GM23338 (cell line): ENCODE measurements around the gene TTBK1. TPM values are rescaled to one million over a fixed set of nuclear protein-coding genes. Genes with fewer than 3 reads are reported as not detected.

Experiments
- ATAC-seq: fragments of 200-7000 bp; cut with Tn5 transposase; 3 replicates; pipeline ENCODE4 v1.9.1; 2020
- DNase-seq: peaks from one replicate; pipeline ENCODE4 v3.0.0-alpha.2; 2015; ENCODE audit warnings: low spot score
- H2AFZ ChIP-seq: fragments of 200-600 bp; sonication (generic); 2 replicates; pipeline ENCODE4 v1.8.0; 2016; ENCODE audit warnings: antibody characterized with exemption, mild to moderate bottlenecking, moderate library complexity
- H3F3A ChIP-seq: fragments of 200-600 bp; sonication (generic); replicated peaks from 2 replicates; pipeline ENCODE4 v1.8.0; 2017; ENCODE audit warnings: antibody characterized with exemption, mixed run types, low read depth
- H3K27ac ChIP-seq: fragments of 200-600 bp; sonication (generic); 2 replicates; pipeline ENCODE4 v1.6.1; 2016; ENCODE audit warnings: low read depth
- H3K27me3 ChIP-seq: fragments of 200-600 bp; sonication (generic); 2 replicates; pipeline ENCODE4 v1.8.0; 2016; ENCODE audit warnings: mild to moderate bottlenecking, mixed run types, moderate library complexity; ENCODE audit not compliant: insufficient read depth
- H3K36me3 ChIP-seq: fragments of 200-600 bp; sonication (generic); 2 replicates; pipeline ENCODE4 v1.8.0; 2016; ENCODE audit warnings: mild to moderate bottlenecking; ENCODE audit not compliant: insufficient read depth
- H3K4me1 ChIP-seq: fragments of 200-600 bp; sonication (generic); 2 replicates; pipeline ENCODE4 v1.8.0; 2016; ENCODE audit warnings: mild to moderate bottlenecking, moderate library complexity; ENCODE audit not compliant: insufficient read depth
- H3K4me2 ChIP-seq: fragments of 200-600 bp; sonication (generic); 2 replicates; pipeline ENCODE4 v1.7.1; 2017; ENCODE audit warnings: mixed run types
- H3K4me3 ChIP-seq: fragments of 200-600 bp; sonication (generic); 2 replicates; pipeline ENCODE4 v1.6.1; 2016; ENCODE audit warnings: mixed run types
- H3K79me2 ChIP-seq: fragments of 200-600 bp; sonication (generic); replicated peaks from 2 replicates; pipeline ENCODE4 v1.8.0; 2017; ENCODE audit warnings: mild to moderate bottlenecking; ENCODE audit not compliant: insufficient read depth
- H3K9me2 ChIP-seq: fragments of 200-600 bp; sonication (generic); 2 replicates; pipeline ENCODE4 v1.8.0; 2017; ENCODE audit not compliant: insufficient read depth
- H4K20me1 ChIP-seq: fragments of 200-600 bp; sonication (generic); replicated peaks from 2 replicates; pipeline ENCODE4 v1.8.0; 2017; ENCODE audit warnings: mild to moderate bottlenecking; ENCODE audit not compliant: insufficient read depth
- H3K27ac Mint-ChIP-seq: 2 replicates; pipeline ENCODE4 v1.8.0; 2020; ENCODE audit warnings: inconsistent platforms, mild to moderate bottlenecking, moderate library complexity, mixed read lengths
- H3K27me3 Mint-ChIP-seq: 3 replicates; pipeline ENCODE4 v1.8.0; 2022; ENCODE audit warnings: low read depth, mild to moderate bottlenecking, moderate library complexity, mixed read lengths, inconsistent platforms; ENCODE audit not compliant: insufficient read depth, poor library complexity
- H3K36me3 Mint-ChIP-seq: 3 replicates; pipeline ENCODE4 v1.8.0; 2021; ENCODE audit warnings: low read depth, mild to moderate bottlenecking, inconsistent platforms, moderate library complexity, mixed read lengths
- H3K4me1 Mint-ChIP-seq: 3 replicates; pipeline ENCODE4 v1.8.0; 2020; ENCODE audit warnings: mild to moderate bottlenecking, inconsistent platforms, mixed read lengths
- H3K4me3 Mint-ChIP-seq: 3 replicates; pipeline ENCODE4 v1.8.0; 2021; ENCODE audit warnings: moderate library complexity, mild to moderate bottlenecking, inconsistent platforms, mixed read lengths
- H3K9me3 Mint-ChIP-seq: 3 replicates; pipeline ENCODE4 v1.8.0; 2020; ENCODE audit warnings: moderate library complexity, mild to moderate bottlenecking, inconsistent platforms, mixed read lengths
- CREB1 ChIP-seq: fragments of 250-450 bp; sonication (Bioruptor Pico); IDR thresholded peaks from 2 replicates; pipeline ENCODE4 v1.5.0; 2020; ENCODE audit warnings: low read depth, mild to moderate bottlenecking, moderate library complexity
- EZH2 ChIP-seq: fragments of 200-600 bp; sonication (generic); IDR thresholded peaks from one replicate; pipeline ENCODE4 v1.8.0; 2017; ENCODE audit warnings: antibody characterized with exemption, mild to moderate bottlenecking, low read depth; ENCODE audit not compliant: unreplicated experiment
- EZH2phosphoT487 ChIP-seq: fragments of 200-600 bp; sonication (generic); IDR thresholded peaks from one replicate; pipeline ENCODE4 v1.8.1; 2018; ENCODE audit warnings: antibody characterized with exemption; ENCODE audit not compliant: unreplicated experiment
- JUNB ChIP-seq: IDR thresholded peaks from one replicate; pipeline ENCODE4 v1.6.1; 2016; ENCODE audit warnings: antibody characterized with exemption; ENCODE audit not compliant: unreplicated experiment
- NANOG ChIP-seq: IDR thresholded peaks from 2 replicates; pipeline ENCODE4 v1.6.1; 2016; ENCODE audit warnings: antibody characterized with exemption, borderline replicate concordance
- POLR2AphosphoS5 ChIP-seq: IDR thresholded peaks from 2 replicates; pipeline ENCODE4 v1.6.1; 2016; ENCODE audit warnings: antibody characterized with exemption, low read depth
- STAT1 ChIP-seq: IDR thresholded peaks from one replicate; pipeline ENCODE4 v1.6.1; 2016; ENCODE audit warnings: antibody characterized with exemption; ENCODE audit not compliant: unreplicated experiment
- ZNF114 ChIP-seq: fragments of 250-450 bp; sonication (Bioruptor Pico); IDR thresholded peaks from 2 replicates; pipeline ENCODE4 v1.5.0; 2020; ENCODE audit warnings: mild to moderate bottlenecking, moderate library complexity
- ZNF331 ChIP-seq: fragments of 250-450 bp; sonication (Bioruptor Pico); IDR thresholded peaks from 2 replicates; pipeline ENCODE4 v1.5.0; 2020; ENCODE audit warnings: low read depth, mild to moderate bottlenecking, moderate library complexity
- polyA plus RNA-seq: library from polyadenylated mRNA; unstranded; fragments of >200 nt; fragmentation: Nextera tagmentation; extraction: Ambion mirVana; gene quantifications from 2 replicates; pipeline ENCODE4 v1.2.1, GENCODE V29; 2016
- total RNA-seq: library from RNA; depleted of rRNA; stranded (reverse); fragments of >200 nt; shearing (Covaris generic); gene quantifications from 2 replicates; pipeline ENCODE4 v1.2.3, GENCODE V29; 2014
- TF ChIP-seq, protein P1 (sequence below): IDR thresholded peaks from 2 replicates; pipeline ENCODE4 v1.6.1; 2016; ENCODE audit warnings: antibody characterized with exemption
- TF ChIP-seq, protein P2 (sequence below): fragments of 250-450 bp; sonication (Bioruptor Pico); IDR thresholded peaks from 2 replicates; pipeline ENCODE4 v1.5.0; 2020; ENCODE audit warnings: mild to moderate bottlenecking, moderate library complexity
- TF ChIP-seq, protein P3 (sequence below), 2 experiments: fragments of 200-600 bp in 1 of 2; sonication (generic) in 1 of 2; conservative IDR thresholded peaks; 2 replicates each; pipeline versions ENCODE4 v1.5.1 to v1.6.1; 2016 to 2017; ENCODE audit warnings: antibody characterized with exemption in 2 of 2, low read depth in 2 of 2, mild to moderate bottlenecking in 2 of 2, moderate library complexity in 1 of 2
- TF ChIP-seq, protein P4 (sequence below): IDR thresholded peaks from one replicate; pipeline ENCODE4 v1.6.1; 2018; ENCODE audit warnings: antibody characterized with exemption; ENCODE audit not compliant: unreplicated experiment

Gene TTBK1
- total and polyA plus RNA-seq, 2 experiments from 2014 or later = 0.29 to 1.1 TPM

DNA sequence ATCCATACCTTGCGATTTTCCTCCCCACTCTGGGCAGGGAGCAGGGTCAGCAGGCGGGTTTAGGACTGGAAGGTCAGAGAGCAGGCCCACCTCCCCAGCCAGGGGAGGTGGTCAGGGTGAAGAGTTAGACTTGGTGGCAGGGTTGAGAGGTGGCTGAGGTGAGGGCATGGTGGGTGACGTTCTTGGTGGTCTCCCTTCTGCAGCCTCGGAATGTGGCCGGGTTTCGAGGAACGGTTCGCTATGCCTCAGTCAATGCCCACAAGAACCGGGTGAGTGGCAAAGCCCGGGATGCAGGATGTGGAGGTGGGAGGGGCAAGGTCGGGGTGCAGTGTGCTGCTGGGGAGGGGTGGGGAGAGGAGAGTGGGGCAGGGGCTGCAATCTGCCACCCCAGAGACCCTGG is 11.6 kb downstream of the TTBK1 start:
- Histone ChIP-seq H3K4me2 (no peak overlapping the region), H3K27me3 (no peaks in the 10 kb centered on the region), H3K27ac (no peak overlapping the region), H3K4me3 (no peak overlapping the region), H3K79me2 (no peaks in the 10 kb centered on the region), H4K20me1 (no peaks in the 10 kb centered on the region), H3F3A (no peaks in the 10 kb centered on the region), H2AFZ (no peak overlapping the region), H3K9me2 (no peaks in the 10 kb centered on the region), H3K4me1 (peaks cover 10% of the 10 kb centered on the region; the same call in 1 of the 2 replicates), H3K36me3 (no peaks in the 10 kb centered on the region)
- ATAC-seq (no peak), DNase-seq (no peak)
- H3K9me3 Mint-ChIP-seq = no peaks in the 10 kb centered on the region; the same call in 2 of the 3 replicates
- H3K27ac Mint-ChIP-seq = no peak overlapping the region
- H3K4me3 Mint-ChIP-seq = no peak overlapping the region
- H3K4me1 Mint-ChIP-seq = peaks cover 23% of the 10 kb centered on the region
- peaks cover 23% of the 10 kb centered on the region for H3K27me3 Mint-ChIP-seq
- no peaks in the 10 kb centered on the region for H3K36me3 Mint-ChIP-seq
- TF ChIP-seq STAT1 = no peak
- no peak for TF ChIP-seq JUNB
- TF ChIP-seq EZH2 = no peak
- TF ChIP-seq NANOG = no peak
- no peak for TF ChIP-seq POLR2AphosphoS5
- no peak for TF ChIP-seq ZNF331 (CRISPR knock-in tag)
- TF ChIP-seq, protein P1, sequence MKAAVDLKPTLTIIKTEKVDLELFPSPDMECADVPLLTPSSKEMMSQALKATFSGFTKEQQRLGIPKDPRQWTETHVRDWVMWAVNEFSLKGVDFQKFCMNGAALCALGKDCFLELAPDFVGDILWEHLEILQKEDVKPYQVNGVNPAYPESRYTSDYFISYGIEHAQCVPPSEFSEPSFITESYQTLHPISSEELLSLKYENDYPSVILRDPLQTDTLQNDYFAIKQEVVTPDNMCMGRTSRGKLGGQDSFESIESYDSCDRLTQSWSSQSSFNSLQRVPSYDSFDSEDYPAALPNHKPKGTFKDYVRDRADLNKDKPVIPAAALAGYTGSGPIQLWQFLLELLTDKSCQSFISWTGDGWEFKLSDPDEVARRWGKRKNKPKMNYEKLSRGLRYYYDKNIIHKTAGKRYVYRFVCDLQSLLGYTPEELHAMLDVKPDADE = no peak
- no peak for TF ChIP-seq EZH2phosphoT487
- TF ChIP-seq, protein P2, sequence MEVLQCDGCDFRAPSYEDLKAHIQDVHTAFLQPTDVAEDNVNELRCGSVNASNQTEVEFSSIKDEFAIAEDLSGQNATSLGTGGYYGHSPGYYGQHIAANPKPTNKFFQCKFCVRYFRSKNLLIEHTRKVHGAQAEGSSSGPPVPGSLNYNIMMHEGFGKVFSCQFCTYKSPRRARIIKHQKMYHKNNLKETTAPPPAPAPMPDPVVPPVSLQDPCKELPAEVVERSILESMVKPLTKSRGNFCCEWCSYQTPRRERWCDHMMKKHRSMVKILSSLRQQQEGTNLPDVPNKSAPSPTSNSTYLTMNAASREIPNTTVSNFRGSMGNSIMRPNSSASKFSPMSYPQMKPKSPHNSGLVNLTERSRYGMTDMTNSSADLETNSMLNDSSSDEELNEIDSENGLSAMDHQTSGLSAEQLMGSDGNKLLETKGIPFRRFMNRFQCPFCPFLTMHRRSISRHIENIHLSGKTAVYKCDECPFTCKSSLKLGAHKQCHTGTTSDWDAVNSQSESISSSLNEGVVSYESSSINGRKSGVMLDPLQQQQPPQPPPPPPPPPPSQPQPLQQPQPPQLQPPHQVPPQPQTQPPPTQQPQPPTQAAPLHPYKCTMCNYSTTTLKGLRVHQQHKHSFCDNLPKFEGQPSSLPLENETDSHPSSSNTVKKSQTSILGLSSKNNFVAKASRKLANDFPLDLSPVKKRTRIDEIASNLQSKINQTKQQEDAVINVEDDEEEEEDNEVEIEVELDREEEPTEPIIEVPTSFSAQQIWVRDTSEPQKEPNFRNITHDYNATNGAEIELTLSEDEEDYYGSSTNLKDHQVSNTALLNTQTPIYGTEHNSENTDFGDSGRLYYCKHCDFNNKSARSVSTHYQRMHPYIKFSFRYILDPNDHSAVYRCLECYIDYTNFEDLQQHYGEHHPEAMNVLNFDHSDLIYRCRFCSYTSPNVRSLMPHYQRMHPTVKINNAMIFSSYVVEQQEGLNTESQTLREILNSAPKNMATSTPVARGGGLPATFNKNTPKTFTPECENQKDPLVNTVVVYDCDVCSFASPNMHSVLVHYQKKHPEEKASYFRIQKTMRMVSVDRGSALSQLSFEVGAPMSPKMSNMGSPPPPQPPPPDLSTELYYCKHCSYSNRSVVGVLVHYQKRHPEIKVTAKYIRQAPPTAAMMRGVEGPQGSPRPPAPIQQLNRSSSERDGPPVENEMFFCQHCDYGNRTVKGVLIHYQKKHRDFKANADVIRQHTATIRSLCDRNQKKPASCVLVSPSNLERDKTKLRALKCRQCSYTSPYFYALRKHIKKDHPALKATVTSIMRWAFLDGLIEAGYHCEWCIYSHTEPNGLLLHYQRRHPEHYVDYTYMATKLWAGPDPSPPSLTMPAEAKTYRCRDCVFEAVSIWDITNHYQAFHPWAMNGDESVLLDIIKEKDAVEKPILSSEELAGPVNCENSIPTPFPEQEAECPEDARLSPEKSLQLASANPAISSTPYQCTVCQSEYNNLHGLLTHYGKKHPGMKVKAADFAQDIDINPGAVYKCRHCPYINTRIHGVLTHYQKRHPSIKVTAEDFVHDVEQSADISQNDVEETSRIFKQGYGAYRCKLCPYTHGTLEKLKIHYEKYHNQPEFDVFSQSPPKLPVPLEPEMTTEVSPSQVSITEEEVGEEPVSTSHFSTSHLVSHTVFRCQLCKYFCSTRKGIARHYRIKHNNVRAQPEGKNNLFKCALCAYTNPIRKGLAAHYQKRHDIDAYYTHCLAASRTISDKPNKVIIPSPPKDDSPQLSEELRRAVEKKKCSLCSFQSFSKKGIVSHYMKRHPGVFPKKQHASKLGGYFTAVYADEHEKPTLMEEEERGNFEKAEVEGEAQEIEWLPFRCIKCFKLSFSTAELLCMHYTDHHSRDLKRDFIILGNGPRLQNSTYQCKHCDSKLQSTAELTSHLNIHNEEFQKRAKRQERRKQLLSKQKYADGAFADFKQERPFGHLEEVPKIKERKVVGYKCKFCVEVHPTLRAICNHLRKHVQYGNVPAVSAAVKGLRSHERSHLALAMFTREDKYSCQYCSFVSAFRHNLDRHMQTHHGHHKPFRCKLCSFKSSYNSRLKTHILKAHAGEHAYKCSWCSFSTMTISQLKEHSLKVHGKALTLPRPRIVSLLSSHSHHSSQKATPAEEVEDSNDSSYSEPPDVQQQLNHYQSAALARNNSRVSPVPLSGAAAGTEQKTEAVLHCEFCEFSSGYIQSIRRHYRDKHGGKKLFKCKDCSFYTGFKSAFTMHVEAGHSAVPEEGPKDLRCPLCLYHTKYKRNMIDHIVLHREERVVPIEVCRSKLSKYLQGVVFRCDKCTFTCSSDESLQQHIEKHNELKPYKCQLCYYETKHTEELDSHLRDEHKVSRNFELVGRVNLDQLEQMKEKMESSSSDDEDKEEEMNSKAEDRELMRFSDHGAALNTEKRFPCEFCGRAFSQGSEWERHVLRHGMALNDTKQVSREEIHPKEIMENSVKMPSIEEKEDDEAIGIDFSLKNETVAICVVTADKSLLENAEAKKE (CRISPR knock-in tag) = no peak
- TF ChIP-seq CREB1 (CRISPR knock-in tag) = no peak
- TF ChIP-seq, protein P3, sequence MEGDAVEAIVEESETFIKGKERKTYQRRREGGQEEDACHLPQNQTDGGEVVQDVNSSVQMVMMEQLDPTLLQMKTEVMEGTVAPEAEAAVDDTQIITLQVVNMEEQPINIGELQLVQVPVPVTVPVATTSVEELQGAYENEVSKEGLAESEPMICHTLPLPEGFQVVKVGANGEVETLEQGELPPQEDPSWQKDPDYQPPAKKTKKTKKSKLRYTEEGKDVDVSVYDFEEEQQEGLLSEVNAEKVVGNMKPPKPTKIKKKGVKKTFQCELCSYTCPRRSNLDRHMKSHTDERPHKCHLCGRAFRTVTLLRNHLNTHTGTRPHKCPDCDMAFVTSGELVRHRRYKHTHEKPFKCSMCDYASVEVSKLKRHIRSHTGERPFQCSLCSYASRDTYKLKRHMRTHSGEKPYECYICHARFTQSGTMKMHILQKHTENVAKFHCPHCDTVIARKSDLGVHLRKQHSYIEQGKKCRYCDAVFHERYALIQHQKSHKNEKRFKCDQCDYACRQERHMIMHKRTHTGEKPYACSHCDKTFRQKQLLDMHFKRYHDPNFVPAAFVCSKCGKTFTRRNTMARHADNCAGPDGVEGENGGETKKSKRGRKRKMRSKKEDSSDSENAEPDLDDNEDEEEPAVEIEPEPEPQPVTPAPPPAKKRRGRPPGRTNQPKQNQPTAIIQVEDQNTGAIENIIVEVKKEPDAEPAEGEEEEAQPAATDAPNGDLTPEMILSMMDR (conservative IDR thresholded peaks at IDR 0.05; ENCODE audit: low read depth in 2 of 2) = no peak
- TF ChIP-seq, protein P4, sequence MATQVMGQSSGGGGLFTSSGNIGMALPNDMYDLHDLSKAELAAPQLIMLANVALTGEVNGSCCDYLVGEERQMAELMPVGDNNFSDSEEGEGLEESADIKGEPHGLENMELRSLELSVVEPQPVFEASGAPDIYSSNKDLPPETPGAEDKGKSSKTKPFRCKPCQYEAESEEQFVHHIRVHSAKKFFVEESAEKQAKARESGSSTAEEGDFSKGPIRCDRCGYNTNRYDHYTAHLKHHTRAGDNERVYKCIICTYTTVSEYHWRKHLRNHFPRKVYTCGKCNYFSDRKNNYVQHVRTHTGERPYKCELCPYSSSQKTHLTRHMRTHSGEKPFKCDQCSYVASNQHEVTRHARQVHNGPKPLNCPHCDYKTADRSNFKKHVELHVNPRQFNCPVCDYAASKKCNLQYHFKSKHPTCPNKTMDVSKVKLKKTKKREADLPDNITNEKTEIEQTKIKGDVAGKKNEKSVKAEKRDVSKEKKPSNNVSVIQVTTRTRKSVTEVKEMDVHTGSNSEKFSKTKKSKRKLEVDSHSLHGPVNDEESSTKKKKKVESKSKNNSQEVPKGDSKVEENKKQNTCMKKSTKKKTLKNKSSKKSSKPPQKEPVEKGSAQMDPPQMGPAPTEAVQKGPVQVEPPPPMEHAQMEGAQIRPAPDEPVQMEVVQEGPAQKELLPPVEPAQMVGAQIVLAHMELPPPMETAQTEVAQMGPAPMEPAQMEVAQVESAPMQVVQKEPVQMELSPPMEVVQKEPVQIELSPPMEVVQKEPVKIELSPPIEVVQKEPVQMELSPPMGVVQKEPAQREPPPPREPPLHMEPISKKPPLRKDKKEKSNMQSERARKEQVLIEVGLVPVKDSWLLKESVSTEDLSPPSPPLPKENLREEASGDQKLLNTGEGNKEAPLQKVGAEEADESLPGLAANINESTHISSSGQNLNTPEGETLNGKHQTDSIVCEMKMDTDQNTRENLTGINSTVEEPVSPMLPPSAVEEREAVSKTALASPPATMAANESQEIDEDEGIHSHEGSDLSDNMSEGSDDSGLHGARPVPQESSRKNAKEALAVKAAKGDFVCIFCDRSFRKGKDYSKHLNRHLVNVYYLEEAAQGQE = no peak
- TF ChIP-seq ZNF114 = no peak
